HG03565 (cell line): ENCODE measurements around the gene GRIK4.

Source experiments
- ATAC-seq: cut with Tn5 transposase; IDR thresholded peaks from one replicate; pipeline ENCODE4 v1.9.1; 2021; ENCODE audit warnings: mild to moderate bottlenecking, moderate library complexity; ENCODE audit not compliant: unreplicated experiment

Gene GRIK4

DNA sequence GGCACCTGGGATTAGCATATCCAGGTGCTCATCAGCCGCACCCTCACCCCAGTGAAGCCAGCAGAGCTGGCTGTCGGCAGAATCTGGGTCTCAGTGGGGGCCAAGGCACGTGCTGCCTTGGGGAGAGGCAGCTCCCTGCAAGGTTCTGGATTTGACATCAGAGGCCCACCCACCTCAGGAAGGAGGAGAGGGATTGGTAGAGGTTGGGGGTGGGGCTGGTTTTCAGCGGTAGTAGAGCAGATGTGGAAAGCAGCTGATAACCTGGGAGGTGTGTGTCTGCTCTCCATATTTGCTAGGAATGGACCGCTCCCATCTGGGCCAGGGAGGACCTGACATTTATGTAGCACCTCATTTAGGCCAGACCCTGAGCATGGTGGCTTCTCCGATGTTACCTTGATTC is 147.5 kb downstream of the GRIK4 start:
- ATAC-seq, result no peak

DNA sequence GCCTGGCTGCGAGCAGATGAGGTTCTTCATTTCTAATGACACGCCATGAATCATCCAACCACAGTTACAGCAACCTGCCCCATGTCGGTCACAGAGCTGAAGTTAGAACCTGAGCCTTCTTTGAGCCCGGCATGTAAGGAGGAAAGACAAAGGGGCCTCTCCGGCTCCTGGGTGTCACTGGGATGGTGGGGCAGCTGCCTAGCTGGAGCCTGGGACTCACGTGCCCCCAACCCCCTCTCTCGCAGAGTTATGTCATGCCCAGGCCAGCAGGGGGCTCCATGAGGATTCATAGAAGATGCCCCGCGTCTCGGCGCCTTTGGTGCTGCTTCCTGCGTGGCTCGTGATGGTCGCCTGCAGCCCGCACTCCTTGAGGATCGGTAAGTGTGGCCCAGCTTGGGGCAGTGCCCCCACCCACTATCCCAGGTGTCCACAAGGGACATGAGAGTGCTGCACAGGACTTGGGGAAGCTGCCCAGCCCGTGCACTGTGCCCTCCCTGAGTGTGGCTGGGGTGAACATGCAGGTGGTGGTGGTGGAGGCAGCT is 148.5 kb downstream of the GRIK4 start:
- ATAC-seq, result no peak

DNA sequence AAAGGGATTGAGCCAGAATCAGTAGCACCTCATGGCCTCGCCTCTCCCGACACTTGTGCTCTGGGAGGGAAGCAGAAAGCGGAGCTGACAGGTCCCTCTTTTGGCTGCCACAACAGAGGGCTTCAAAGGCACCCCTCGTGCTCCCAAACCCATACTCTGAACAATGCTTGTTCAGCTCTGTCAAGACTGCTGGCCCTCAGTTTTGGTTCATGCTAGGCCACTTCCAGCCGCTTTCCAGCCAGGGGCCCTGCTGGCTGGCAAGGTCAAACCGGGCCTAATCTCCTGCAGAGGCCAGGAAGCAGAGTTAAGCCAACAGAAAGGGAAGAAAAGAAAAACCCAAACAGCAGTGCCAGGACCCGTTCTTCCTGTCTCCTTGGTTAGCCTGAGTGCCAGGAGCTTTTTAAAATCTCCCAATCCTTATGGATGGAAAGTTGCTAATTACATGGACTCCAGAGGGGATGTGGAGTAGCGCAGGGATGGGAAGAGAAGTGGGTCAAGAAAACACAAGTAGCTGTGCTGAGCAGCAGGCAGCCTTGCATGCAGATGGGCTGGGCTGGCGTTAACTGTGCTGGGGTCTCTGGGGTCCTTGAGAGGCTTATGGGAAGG is 150.6 kb downstream of the GRIK4 start:
- ATAC-seq, result no peak

DNA sequence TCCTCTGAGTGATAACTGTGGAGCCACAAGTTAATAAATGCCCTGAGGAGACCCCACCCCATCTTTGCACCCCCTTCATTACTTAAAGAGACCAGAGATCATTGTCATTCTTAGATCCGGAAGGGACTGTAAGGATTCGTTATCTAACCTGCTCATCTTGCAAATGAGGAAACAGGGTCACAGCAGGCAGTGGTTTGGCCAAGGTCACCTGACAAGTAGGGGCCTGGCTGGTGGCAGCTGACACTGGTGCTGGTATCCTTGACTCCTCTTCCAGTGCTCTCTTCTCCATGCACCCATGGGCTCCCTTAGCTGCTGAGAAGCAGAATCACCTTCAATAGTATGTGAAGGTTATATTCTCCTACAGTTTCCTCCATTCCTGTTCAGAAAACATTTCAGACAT is 151.6 kb downstream of the GRIK4 start:
- ATAC-seq, result no peak

- ATAC-seq, result no peak
These were observed 154.6 kb downstream of the GRIK4 start for GRCh38 chr11:120666121-120666639.

DNA sequence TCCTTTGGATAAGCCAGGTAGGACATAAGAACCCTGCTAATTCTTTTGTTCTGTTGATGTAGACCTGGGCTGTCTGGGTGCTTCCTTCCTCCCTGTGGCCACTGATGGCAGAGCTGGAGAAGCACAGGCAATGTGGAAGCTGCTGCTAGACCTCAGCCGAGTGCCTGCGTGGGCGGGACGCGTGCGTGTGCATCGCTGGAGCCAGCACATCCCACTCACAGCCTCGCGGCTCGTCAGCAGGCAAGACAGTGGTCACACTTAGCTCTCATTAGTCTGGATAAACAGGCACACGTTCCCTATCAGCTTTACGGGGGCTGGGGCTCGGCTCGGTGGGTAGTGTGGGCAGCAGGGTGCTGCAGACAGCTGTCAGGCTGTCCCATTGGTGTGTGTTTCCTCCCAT is 155.7 kb downstream of the GRIK4 start:
- ATAC-seq, result no peak

GRCh38 chr11:120667934-120668333 is 156.4 kb downstream of the GRIK4 start:
- ATAC-seq, result no peak

- no peak for ATAC-seq
These were observed 157.0 kb downstream of the GRIK4 start for GRCh38 chr11:120668537-120668936.

- ATAC-seq, result no peak
These were observed 163.0 kb downstream of the GRIK4 start for GRCh38 chr11:120674542-120674941.

DNA sequence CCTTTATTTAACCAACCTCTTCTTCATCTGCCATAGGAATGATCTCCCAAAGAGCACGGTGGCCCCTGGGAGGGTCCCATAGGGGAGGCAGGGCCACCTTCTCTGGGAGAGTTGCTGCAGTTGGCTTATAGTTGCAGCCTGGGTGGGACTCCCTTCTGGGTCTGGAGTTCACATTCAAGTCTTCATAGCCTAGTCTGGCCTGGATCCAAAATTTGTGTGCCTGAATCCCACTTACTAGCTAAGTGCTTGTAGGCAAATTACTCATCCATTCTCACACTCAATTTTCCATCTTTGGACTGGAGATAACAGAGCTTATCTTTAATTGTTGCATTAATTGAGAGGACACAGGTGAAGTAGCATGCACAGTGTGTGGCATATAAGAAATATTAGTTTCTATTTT is 163.6 kb downstream of the GRIK4 start:
- no peak for ATAC-seq

DNA sequence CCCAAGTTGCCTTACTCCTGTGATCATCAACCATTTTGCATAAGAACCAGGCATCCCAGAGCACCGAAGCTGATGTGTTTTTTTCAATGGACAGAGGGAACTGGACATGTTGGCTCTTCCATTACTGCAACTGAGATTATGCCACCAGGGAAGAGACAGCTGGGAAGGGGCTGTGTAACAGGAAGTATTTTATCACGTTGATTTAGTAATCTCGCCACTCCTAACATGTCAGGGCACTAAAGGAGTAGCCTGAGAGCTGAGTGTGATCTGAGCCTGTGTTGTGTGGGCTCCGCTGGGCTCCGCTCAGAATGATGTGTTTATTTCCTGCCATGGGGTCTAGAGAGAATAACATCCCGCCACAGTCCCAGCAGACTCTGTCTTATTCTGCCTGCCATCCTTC is 165.4 kb downstream of the GRIK4 start:
- ATAC-seq, result no peak

DNA sequence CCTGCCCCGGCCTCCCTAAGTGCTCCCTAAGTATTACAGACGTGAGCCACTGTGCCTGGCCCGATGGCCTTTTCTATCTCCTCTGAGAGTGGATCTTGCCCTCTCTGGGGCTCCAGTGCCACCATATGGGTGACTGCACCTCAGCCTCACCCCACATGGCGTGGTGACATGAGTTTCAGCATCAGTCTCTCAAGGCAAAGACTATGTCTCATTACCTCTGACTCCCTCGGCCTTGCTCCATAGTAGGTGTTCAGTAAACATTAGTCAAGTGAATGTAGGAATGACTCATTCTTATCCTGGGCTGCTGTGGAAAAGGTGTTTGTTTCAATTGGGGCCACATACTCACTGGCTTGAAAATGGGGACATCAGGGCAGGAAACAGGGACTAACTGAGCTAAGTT is 168.8 kb downstream of the GRIK4 start:
- no peak for ATAC-seq

- ATAC-seq, result no peak
These were observed 170.1 kb downstream of the GRIK4 start for GRCh38 chr11:120681434-120682331.

GRCh38 chr11:120682332-120682649 is 170.7 kb downstream of the GRIK4 start:
- ATAC-seq, result no peak

DNA sequence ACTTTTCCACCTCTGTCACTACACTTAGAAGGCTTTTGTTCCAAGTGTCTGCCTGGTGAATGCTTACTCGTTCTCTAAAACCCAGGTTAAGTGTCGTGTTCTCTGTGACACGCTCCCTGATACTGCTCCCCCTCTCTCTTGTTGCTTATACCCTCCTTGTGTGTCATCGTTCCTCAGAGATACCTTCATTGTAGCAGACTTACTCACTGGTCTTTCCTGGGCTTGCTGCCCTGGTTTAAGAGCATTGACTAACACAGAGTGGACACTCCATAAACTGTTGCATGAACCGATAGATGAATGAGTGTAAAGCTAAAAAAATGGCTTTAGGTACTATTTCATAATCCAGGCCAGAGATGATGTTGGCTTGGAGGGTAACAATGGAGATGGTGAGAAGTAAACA is 171.3 kb downstream of the GRIK4 start:
- ATAC-seq, result no peak

- no peak for ATAC-seq
These were observed 175.0 kb downstream of the GRIK4 start for GRCh38 chr11:120686516-120686915.

DNA sequence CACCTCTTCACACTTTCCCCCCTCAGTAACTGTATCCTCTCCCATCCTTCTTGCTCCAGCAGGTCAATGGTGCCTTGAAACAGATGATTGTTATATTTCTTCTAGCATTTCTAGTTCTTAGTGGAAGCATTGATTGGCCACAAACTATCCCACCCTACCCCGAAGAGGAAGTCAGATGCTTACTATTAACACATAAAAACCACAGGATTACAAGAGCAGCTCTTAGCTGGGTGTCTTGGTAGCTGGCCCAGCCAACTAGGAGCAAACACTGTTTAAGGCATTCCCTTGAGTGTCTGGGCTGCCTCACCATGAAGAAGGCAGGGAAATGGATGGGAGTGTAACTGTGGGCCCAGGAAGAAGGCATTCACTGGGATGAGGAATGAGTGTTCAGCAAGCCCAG is 176.6 kb downstream of the GRIK4 start:
- no peak for ATAC-seq

- ATAC-seq, result no peak
These were observed 178.2 kb downstream of the GRIK4 start for GRCh38 chr11:120689596-120690275.

GRCh38 chr11:120690406-120690805 is 178.9 kb downstream of the GRIK4 start:
- no peak for ATAC-seq

- ATAC-seq, result no peak
These were observed 183.2 kb downstream of the GRIK4 start for GRCh38 chr11:120694726-120695125.

- no peak for ATAC-seq
These were observed 183.9 kb downstream of the GRIK4 start for GRCh38 chr11:120695426-120695825.

GRCh38 chr11:120695939-120696338 is 184.4 kb downstream of the GRIK4 start:
- no peak for ATAC-seq
